NCI-H510A (cell line): ENCODE data around the gene INSYN2B.

ENCODE experiments used
- DNase-seq: peaks from one replicate; lab custom pipeline; 2025; lab: John Stamatoyannopoulos, UW

Gene INSYN2B

GRCh38 chr5:169889572-169889971 is 90.7 kb downstream of the INSYN2B start:
- no peak for DNase-seq

GRCh38 chr5:169886677-169887076 is 93.6 kb downstream of the INSYN2B start:
- no peak for DNase-seq

- DNase-seq = no peak
Observed at GRCh38 chr5:169886033-169886432, 94.3 kb downstream of the INSYN2B start.

- DNase-seq = no peak
Observed at GRCh38 chr5:169881702-169882303, 98.5 kb downstream of the INSYN2B start.

GRCh38 chr5:169880785-169881184 is 99.5 kb downstream of the INSYN2B start:
- DNase-seq = no peak

GRCh38 chr5:169880012-169880663 is 100.2 kb downstream of the INSYN2B start:
- DNase-seq = no peak

GRCh38 chr5:169876386-169876785 is 103.9 kb downstream of the INSYN2B start:
- DNase-seq = no peak

- DNase-seq = no peak
Observed at GRCh38 chr5:169875731-169876130, 104.6 kb downstream of the INSYN2B start.

- no peak for DNase-seq
Observed at GRCh38 chr5:169875091-169875728, 105.1 kb downstream of the INSYN2B start.

GRCh38 chr5:169874621-169875020 is 105.7 kb downstream of the INSYN2B start:
- DNase-seq = no peak

- DNase-seq = no peak
Observed at GRCh38 chr5:169873642-169874041, 106.7 kb downstream of the INSYN2B start.

- DNase-seq = no peak
Observed at GRCh38 chr5:169871826-169872490, 108.3 kb downstream of the INSYN2B start.

- DNase-seq = no peak
Observed at GRCh38 chr5:169870211-169870610, 110.1 kb downstream of the INSYN2B start.

- no peak for DNase-seq
Observed at GRCh38 chr5:169869066-169869465, 111.2 kb downstream of the INSYN2B start.

- DNase-seq = no peak
Observed at GRCh38 chr5:169867347-169867746, 112.9 kb downstream of the INSYN2B start.

GRCh38 chr5:169864483-169864882 is 115.8 kb downstream of the INSYN2B start:
- no peak for DNase-seq

GRCh38 chr5:169862391-169862811 is 117.9 kb downstream of the INSYN2B start:
- no peak for DNase-seq

- no peak for DNase-seq
Observed at GRCh38 chr5:169861934-169862333, 118.4 kb downstream of the INSYN2B start.

- DNase-seq = no peak
Observed at GRCh38 chr5:169861433-169861832, 118.9 kb downstream of the INSYN2B start.

- no peak for DNase-seq
Observed at GRCh38 chr5:169860585-169860984, 119.7 kb downstream of the INSYN2B start.

- DNase-seq = no peak
Observed at GRCh38 chr5:169856571-169856970, 123.7 kb downstream of the INSYN2B start.

GRCh38 chr5:169851321-169851850 is 128.9 kb downstream of the INSYN2B start:
- no peak for DNase-seq

- no peak for DNase-seq
Observed at GRCh38 chr5:169850409-169850808, 129.9 kb downstream of the INSYN2B start.
